A549 (cell line): ENCODE data around the gene TMEM141.

Experiments used
- CEBPB ChIP-seq, 2 experiments: fragments of >200 bp in 1 of 2; sonication (Bioruptor Twin) in 1 of 2; formaldehyde crosslinking in 1 of 2; IDR thresholded peaks; 2 replicates each; pipeline ENCODE4 v1.6.1; 2012 to 2016
- CHD4 ChIP-seq: fragments of 200-600 bp; sonication (generic); IDR thresholded peaks from 2 replicates; pipeline ENCODE4 v1.6.1; 2016; ENCODE audit warnings: antibody characterized with exemption, mild to moderate bottlenecking, borderline replicate concordance
- JUN ChIP-seq, 2 experiments: fragments of >200 bp; sonication (Bioruptor Twin); formaldehyde crosslinking; IDR thresholded peaks; 2 replicates in 1 of 2; 3 replicates in 1 of 2; pipeline ENCODE4 v1.6.1; 2016 to 2017
- MAX ChIP-seq: IDR thresholded peaks from 2 replicates; pipeline ENCODE4 v1.6.1; 2012
- MYC ChIP-seq: IDR thresholded peaks from 2 replicates; pipeline ENCODE4 v1.6.1; 2012; ENCODE audit warnings: mild to moderate bottlenecking, inconsistent platforms, low read length, improper control_type of control experiment, borderline replicate concordance
- POLR2A ChIP-seq: IDR thresholded peaks from 2 replicates; pipeline ENCODE4 v1.6.1; 2012; ENCODE audit warnings: mild to moderate bottlenecking, low read length
- RAD21 ChIP-seq, 2 experiments: fragments of >200 bp in 1 of 2; sonication (Bioruptor Twin) in 1 of 2; formaldehyde crosslinking in 1 of 2; IDR thresholded peaks in 1 of 2; conservative IDR thresholded peaks in 1 of 2; 2 replicates in 1 of 2; 3 replicates in 1 of 2; pipeline ENCODE4 v1.6.1; 2012 to 2018; ENCODE audit warnings: inconsistent platforms in 1 of 2
- SREBF2 ChIP-seq: fragments of 450-650 bp; IDR thresholded peaks from 2 replicates; pipeline ENCODE4 v1.6.1; 2014; ENCODE audit warnings: mild to moderate bottlenecking, moderate library complexity
- TF ChIP-seq, protein P1 (sequence below): fragments of 200-600 bp; sonication (generic); IDR thresholded peaks from 2 replicates; pipeline ENCODE4 v1.6.1; 2016; ENCODE audit warnings: antibody characterized with exemption, mild to moderate bottlenecking, moderate library complexity
- TF ChIP-seq, protein P2 (sequence below): fragments of 150-350 bp; IDR thresholded peaks from 2 replicates; pipeline ENCODE4 v1.6.1; 2014; ENCODE audit warnings: low read depth, mild to moderate bottlenecking, low read length
- TF ChIP-seq, protein P3 (sequence below): fragments of >200 bp; sonication (Bioruptor Twin); formaldehyde crosslinking; IDR thresholded peaks from 3 replicates; pipeline ENCODE4 v1.5.1; 2016

GRCh38 chr9:136746155-136746490, 45.0 kb upstream of the TMEM141 start:
- no peak for TF ChIP-seq CEBPB (IDR thresholded peaks at IDR 0.05)
- no peak for TF ChIP-seq RAD21 (conservative IDR thresholded peaks at IDR 0.05 in 1 of 2, IDR thresholded peaks at IDR 0.05 in 1 of 2)
- no peak for TF ChIP-seq SREBF2
- no peak for TF ChIP-seq POLR2A
- TF ChIP-seq MYC, result no peak
- TF ChIP-seq, protein P1, sequence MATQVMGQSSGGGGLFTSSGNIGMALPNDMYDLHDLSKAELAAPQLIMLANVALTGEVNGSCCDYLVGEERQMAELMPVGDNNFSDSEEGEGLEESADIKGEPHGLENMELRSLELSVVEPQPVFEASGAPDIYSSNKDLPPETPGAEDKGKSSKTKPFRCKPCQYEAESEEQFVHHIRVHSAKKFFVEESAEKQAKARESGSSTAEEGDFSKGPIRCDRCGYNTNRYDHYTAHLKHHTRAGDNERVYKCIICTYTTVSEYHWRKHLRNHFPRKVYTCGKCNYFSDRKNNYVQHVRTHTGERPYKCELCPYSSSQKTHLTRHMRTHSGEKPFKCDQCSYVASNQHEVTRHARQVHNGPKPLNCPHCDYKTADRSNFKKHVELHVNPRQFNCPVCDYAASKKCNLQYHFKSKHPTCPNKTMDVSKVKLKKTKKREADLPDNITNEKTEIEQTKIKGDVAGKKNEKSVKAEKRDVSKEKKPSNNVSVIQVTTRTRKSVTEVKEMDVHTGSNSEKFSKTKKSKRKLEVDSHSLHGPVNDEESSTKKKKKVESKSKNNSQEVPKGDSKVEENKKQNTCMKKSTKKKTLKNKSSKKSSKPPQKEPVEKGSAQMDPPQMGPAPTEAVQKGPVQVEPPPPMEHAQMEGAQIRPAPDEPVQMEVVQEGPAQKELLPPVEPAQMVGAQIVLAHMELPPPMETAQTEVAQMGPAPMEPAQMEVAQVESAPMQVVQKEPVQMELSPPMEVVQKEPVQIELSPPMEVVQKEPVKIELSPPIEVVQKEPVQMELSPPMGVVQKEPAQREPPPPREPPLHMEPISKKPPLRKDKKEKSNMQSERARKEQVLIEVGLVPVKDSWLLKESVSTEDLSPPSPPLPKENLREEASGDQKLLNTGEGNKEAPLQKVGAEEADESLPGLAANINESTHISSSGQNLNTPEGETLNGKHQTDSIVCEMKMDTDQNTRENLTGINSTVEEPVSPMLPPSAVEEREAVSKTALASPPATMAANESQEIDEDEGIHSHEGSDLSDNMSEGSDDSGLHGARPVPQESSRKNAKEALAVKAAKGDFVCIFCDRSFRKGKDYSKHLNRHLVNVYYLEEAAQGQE, result no peak
- no peak for TF ChIP-seq JUN (IDR thresholded peaks at IDR 0.05)
- no peak for TF ChIP-seq CHD4
- TF ChIP-seq, protein P2, sequence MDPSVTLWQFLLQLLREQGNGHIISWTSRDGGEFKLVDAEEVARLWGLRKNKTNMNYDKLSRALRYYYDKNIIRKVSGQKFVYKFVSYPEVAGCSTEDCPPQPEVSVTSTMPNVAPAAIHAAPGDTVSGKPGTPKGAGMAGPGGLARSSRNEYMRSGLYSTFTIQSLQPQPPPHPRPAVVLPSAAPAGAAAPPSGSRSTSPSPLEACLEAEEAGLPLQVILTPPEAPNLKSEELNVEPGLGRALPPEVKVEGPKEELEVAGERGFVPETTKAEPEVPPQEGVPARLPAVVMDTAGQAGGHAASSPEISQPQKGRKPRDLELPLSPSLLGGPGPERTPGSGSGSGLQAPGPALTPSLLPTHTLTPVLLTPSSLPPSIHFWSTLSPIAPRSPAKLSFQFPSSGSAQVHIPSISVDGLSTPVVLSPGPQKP, result no peak
- TF ChIP-seq MAX, result no peak
- TF ChIP-seq, protein P3, sequence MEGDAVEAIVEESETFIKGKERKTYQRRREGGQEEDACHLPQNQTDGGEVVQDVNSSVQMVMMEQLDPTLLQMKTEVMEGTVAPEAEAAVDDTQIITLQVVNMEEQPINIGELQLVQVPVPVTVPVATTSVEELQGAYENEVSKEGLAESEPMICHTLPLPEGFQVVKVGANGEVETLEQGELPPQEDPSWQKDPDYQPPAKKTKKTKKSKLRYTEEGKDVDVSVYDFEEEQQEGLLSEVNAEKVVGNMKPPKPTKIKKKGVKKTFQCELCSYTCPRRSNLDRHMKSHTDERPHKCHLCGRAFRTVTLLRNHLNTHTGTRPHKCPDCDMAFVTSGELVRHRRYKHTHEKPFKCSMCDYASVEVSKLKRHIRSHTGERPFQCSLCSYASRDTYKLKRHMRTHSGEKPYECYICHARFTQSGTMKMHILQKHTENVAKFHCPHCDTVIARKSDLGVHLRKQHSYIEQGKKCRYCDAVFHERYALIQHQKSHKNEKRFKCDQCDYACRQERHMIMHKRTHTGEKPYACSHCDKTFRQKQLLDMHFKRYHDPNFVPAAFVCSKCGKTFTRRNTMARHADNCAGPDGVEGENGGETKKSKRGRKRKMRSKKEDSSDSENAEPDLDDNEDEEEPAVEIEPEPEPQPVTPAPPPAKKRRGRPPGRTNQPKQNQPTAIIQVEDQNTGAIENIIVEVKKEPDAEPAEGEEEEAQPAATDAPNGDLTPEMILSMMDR, result no peak
